Measurements from ENCODE around the gene PSORS1C1. TPM values are rescaled to one million over a fixed set of nuclear protein-coding genes. Genes with fewer than 3 reads are reported as not detected.

The PSORS1C1 gene
- total RNA-seq, 1 donor from 2014 or later: not detected

- Histone ChIP-seq H4K20me1 (ENCODE audit: low read depth) (no peaks in the 10 kb centered on the region), H3K36me3 (no peaks in the 10 kb centered on the region), H3K27ac (no peak overlapping the region), H3F3A (ENCODE audit: low read depth) (peaks cover 18% of the 10 kb centered on the region), H3K4me2 (no peak overlapping the region), H3K79me2 (ENCODE audit: low read depth) (no peaks in the 10 kb centered on the region), H3K9ac (no peak overlapping the region), H3K4me3 (no peak overlapping the region), H2AFZ (replicated peaks) (no peak overlapping the region), H3K9me3 (ENCODE audit: low read depth) (no peaks in the 10 kb centered on the region), H3K27me3 (no peaks in the 10 kb centered on the region), H3K4me1 (peaks cover 10% of the 10 kb centered on the region)
- Mint-ChIP-seq H3K4me3 (no peak overlapping the region), H3K9me3 (peaks cover 3% of the 10 kb centered on the region), H3K36me3 (no peaks in the 10 kb centered on the region), H3K27ac (peak overlapping the region; percentile 26), H3K4me1 (peaks cover 39% of the 10 kb centered on the region), H3K27me3 (ENCODE audit: insufficient read depth, low read depth) (peaks cover 2% of the 10 kb centered on the region)
- peak; percentile 88 for TF ChIP-seq CTCF (IDR thresholded peaks at IDR 0.05)
- no peak for TF ChIP-seq EZH2 (IDR thresholded peaks at IDR 0.05)
- DNase-seq (ENCODE audit: low spot score): peak; percentile 85
Observed at GRCh38 chr6:31068669-31069340, 45.8 kb upstream of the PSORS1C1 start.

GRCh38 chr6:31070711-31071197 is 43.8 kb upstream of the PSORS1C1 start:
- no peak for TF ChIP-seq EZH2 (IDR thresholded peaks at IDR 0.05)
- TF ChIP-seq CTCF (IDR thresholded peaks at IDR 0.05): peak; percentile 65

GRCh38 chr6:31074401-31074800 is 40.2 kb upstream of the PSORS1C1 start:
- peaks cover 7% of the 10 kb centered on the region for H3K4me1 ChIP-seq
- no peaks in the 10 kb centered on the region for H3K36me3 Mint-ChIP-seq
- H3K27me3 Mint-ChIP-seq (ENCODE audit: insufficient read depth, low read depth): no peaks in the 10 kb centered on the region
- no peaks in the 10 kb centered on the region for H4K20me1 ChIP-seq (ENCODE audit: low read depth)
- H2AFZ ChIP-seq (replicated peaks): no peak overlapping the region
- no peak overlapping the region for H3K27ac ChIP-seq
- H3F3A ChIP-seq (ENCODE audit: low read depth): peaks cover 18% of the 10 kb centered on the region
- H3K9me3 Mint-ChIP-seq: no peaks in the 10 kb centered on the region
- H3K27ac Mint-ChIP-seq: peak overlapping the region; percentile 86
- H3K9ac ChIP-seq: no peak overlapping the region
- no peaks in the 10 kb centered on the region for H3K36me3 ChIP-seq
- H3K4me3 Mint-ChIP-seq: no peak overlapping the region
- DNase-seq (ENCODE audit: low spot score): no peak
- TF ChIP-seq EZH2 (IDR thresholded peaks at IDR 0.05): no peak
- no peak for TF ChIP-seq EZH2phosphoT487 (IDR thresholded peaks at IDR 0.05)
- TF ChIP-seq CTCF (IDR thresholded peaks at IDR 0.05): no peak
- no peaks in the 10 kb centered on the region for H3K79me2 ChIP-seq (ENCODE audit: low read depth)
- H3K4me2 ChIP-seq: no peak overlapping the region
- H3K9me3 ChIP-seq (ENCODE audit: low read depth): no peaks in the 10 kb centered on the region
- H3K4me1 Mint-ChIP-seq: peaks cover 33% of the 10 kb centered on the region
- no peak overlapping the region for H3K4me3 ChIP-seq
- H3K27me3 ChIP-seq: no peaks in the 10 kb centered on the region

More at GRCh38 chr6:31070711-31071197, 43.8 kb upstream of the PSORS1C1 start:
- H3K79me2 ChIP-seq (ENCODE audit: low read depth): no peaks in the 10 kb centered on the region
- peak overlapping the region; percentile 17 for H3K27ac ChIP-seq
- no peaks in the 10 kb centered on the region for H4K20me1 ChIP-seq (ENCODE audit: low read depth)
- peak; percentile 89 for DNase-seq (ENCODE audit: low spot score)
- peak overlapping the region; percentile 58 for H3K4me2 ChIP-seq
- peaks cover 10% of the 10 kb centered on the region for H3K4me1 ChIP-seq
- H3K4me1 Mint-ChIP-seq: peaks cover 43% of the 10 kb centered on the region
- peak overlapping the region; percentile 19 for H3K4me3 Mint-ChIP-seq
- H3F3A ChIP-seq (ENCODE audit: low read depth): peaks cover 18% of the 10 kb centered on the region
- H3K4me3 ChIP-seq: no peak overlapping the region
- H3K36me3 ChIP-seq: no peaks in the 10 kb centered on the region
- H3K9me3 ChIP-seq (ENCODE audit: low read depth): no peaks in the 10 kb centered on the region
- no peaks in the 10 kb centered on the region for H3K27me3 Mint-ChIP-seq (ENCODE audit: insufficient read depth, low read depth)
- H3K9me3 Mint-ChIP-seq: peaks cover 3% of the 10 kb centered on the region
- no peak overlapping the region for H3K9ac ChIP-seq
- H3K27me3 ChIP-seq: no peaks in the 10 kb centered on the region
- H3K27ac Mint-ChIP-seq: peak overlapping the region; percentile 72
- no peaks in the 10 kb centered on the region for H3K36me3 Mint-ChIP-seq
- H2AFZ ChIP-seq (replicated peaks): peak overlapping the region; percentile 71

Data from neural progenitor cell (in vitro differentiated cells).